ENCODE measurements around the gene OVOL1. TPM values are rescaled to one million over a fixed set of nuclear protein-coding genes. Genes with fewer than 3 reads are reported as not detected.

Gene OVOL1
- total and polyA plus RNA-seq, 2 of the 13 experiments (the other 11 are each of a cell fraction or from before 2014, with no cell fraction given), result 0.01 TPM; not detected in 1

- TF ChIP-seq KLF12 (CRISPR knock-in tag; IDR thresholded peaks at IDR 0.05; ENCODE audit: borderline replicate concordance), result no peak
- no peak for TF ChIP-seq ZNF580 (CRISPR knock-in tag; IDR thresholded peaks at IDR 0.05; ENCODE audit: borderline replicate concordance, low read depth)
- TF ChIP-seq KDM2A (CRISPR knock-in tag; IDR thresholded peaks at IDR 0.05; ENCODE audit: borderline replicate concordance, low read depth), result 0 out of 2 replicates have a peak, but pooled peaks have one; percentile 11
- TF ChIP-seq ZNF569 (CRISPR knock-in tag; IDR thresholded peaks at IDR 0.05; ENCODE audit: borderline replicate concordance), result no peak
- TF ChIP-seq PRPF4 (IDR thresholded peaks at IDR 0.05; ENCODE audit: low read depth, low read length, poor library complexity, severe bottlenecking), result no peak
- no peak for TF ChIP-seq MXD4 (CRISPR knock-in tag; IDR thresholded peaks at IDR 0.05)
- no peak for TF ChIP-seq CAMTA2 (CRISPR knock-in tag; IDR thresholded peaks at IDR 0.05; ENCODE audit: borderline replicate concordance)
- TF ChIP-seq NFKB2 (CRISPR knock-in tag; IDR thresholded peaks at IDR 0.05; ENCODE audit: borderline replicate concordance), result no peak
- no peak for TF ChIP-seq PBX2 (CRISPR knock-in tag; IDR thresholded peaks at IDR 0.05)
- TF ChIP-seq REPIN1 (CRISPR knock-in tag; IDR thresholded peaks at IDR 0.05; ENCODE audit: borderline replicate concordance, low read depth), result no peak
- no peak for TF ChIP-seq ZBTB1 (CRISPR knock-in tag; IDR thresholded peaks at IDR 0.05; ENCODE audit: borderline replicate concordance)
- no peak for TF ChIP-seq MIER3 (CRISPR knock-in tag; IDR thresholded peaks at IDR 0.05; ENCODE audit: borderline replicate concordance)
- TF ChIP-seq CCAR2 (optimal IDR thresholded peaks at IDR 0.05; ENCODE audit: low read depth, low read length), result no peak
- TF ChIP-seq HIC2 (CRISPR knock-in tag; IDR thresholded peaks at IDR 0.05; ENCODE audit: low read depth), result no peak
- no peak for TF ChIP-seq ZNF331 (CRISPR knock-in tag; IDR thresholded peaks at IDR 0.05)
- TF ChIP-seq ZNF33A (CRISPR knock-in tag; IDR thresholded peaks at IDR 0.05; ENCODE audit: borderline replicate concordance), result no peak
- no peak for TF ChIP-seq ZNF839 (CRISPR knock-in tag; IDR thresholded peaks at IDR 0.05; ENCODE audit: borderline replicate concordance)
- no peak for TF ChIP-seq DPF2 (CRISPR knock-in tag; IDR thresholded peaks at IDR 0.05; ENCODE audit: borderline replicate concordance, low read depth)
- TF ChIP-seq MLX (CRISPR knock-in tag; IDR thresholded peaks at IDR 0.05), result no peak
- no peak for TF ChIP-seq ARNT2 (CRISPR knock-in tag; IDR thresholded peaks at IDR 0.05; ENCODE audit: low read depth)
- no peak for TF ChIP-seq FOXK2 (IDR thresholded peaks at IDR 0.05)
- no peak for TF ChIP-seq HOMEZ (CRISPR knock-in tag; IDR thresholded peaks at IDR 0.05; ENCODE audit: low read depth)
- TF ChIP-seq ZNF207 (IDR thresholded peaks at IDR 0.05; ENCODE audit: borderline replicate concordance), result no peak
- no peak for TF ChIP-seq HNF1B (CRISPR knock-in tag; IDR thresholded peaks at IDR 0.05)
- no peak for TF ChIP-seq MEIS2 (CRISPR knock-in tag; IDR thresholded peaks at IDR 0.05)
Measured at GRCh38 chr11:65780770-65781151, 6.1 kb upstream of the OVOL1 start, which contains the start of gene AP5B1 (continued).

Data from HepG2 (cell line).